Measurements from ENCODE around the gene ULK2. TPM values are rescaled to one million over a fixed set of nuclear protein-coding genes. Genes with fewer than 3 reads are reported as not detected.
A peak's percentile ranks its signal among the peaks of the same experiment; 100 is the strongest.

ULK2 gene
- total and polyA plus RNA-seq, 4 experiments from 2014 or later, result 5.2 to 14.5 (median 11.6) TPM

DNA sequence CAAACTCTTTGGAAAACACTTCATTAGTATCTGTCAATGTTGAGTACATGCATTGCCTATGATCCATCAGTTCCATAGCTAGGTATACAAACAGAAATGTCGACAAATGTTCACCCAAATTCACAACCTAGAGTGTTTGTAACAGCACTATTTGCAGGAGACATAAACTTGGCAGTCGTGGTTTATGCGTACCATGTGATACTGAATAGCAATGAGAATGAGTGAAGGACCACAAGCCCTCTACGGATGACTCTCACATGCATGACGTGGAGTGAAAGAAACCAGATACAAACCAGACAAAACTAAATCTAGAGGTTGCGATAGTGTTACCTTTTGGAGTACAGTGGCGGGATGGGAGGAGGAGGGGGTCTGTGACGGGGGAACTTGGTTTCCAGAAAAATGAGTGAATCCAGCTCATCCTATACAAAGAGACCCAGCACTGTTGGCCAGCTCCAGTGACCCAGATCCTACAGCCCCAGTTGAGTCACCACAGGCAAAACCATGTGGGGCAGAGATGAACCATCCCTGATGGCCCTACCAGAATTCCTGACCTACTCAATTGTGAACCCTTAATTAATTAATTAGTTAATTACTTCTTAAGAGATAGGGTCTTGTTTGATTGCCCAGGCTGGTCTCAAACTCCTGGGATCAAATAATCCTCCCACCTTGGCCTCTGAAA, 15.9 kb upstream of the ULK2 start:
- H3K4me3 ChIP-seq (ENCODE audit: low read length in 2 of 2), result no peak overlapping the region
- H3K27ac ChIP-seq (ENCODE audit: low read depth, low read length), result no peak overlapping the region
- Mint-ChIP-seq H3K4me3 (no peak overlapping the region), H3K27me3 (no peaks in the 10 kb centered on the region), H3K4me1 (peaks cover 3 to 11% (median 4%) of the 10 kb centered on the region in 4 donors), H3K27ac (peak overlapping the region in 1 of 7 donors; percentile 41), H3K9me3 (peaks cover 0 to 2% (median 0%) of the 10 kb centered on the region in 8 donors), H3K36me3 (no peaks in the 10 kb centered on the region)
- H3K4me1 ChIP-seq (ENCODE audit: insufficient read depth, low read length), result no peaks in the 10 kb centered on the region
- POLR2A ChIA-PET (ENCODE audit: partially characterized antibody), result no interaction called here
- no peaks in the 10 kb centered on the region for H3K27me3 ChIP-seq (ENCODE audit: insufficient read depth, low read length)
- intact Hi-C loops (cut with micrococcal nuclease), result no loop called here
- no peaks in the 10 kb centered on the region for H3K36me3 ChIP-seq (ENCODE audit: insufficient read depth, low read length)
- H3K9me3 ChIP-seq (ENCODE audit: control insufficient read depth in 1 of 2, low read length in 2 of 2), result no peaks in the 10 kb centered on the region
- CTCF ChIA-PET (ENCODE audit: partially characterized antibody), result no interaction called here
- no peak for DNase-seq

GRCh38 chr17:19880393-19880792, 12.7 kb upstream of the ULK2 start:
- Histone ChIP-seq H3K4me1 (ENCODE audit: insufficient read depth, low read length) (peaks cover 31% of the 10 kb centered on the region), H3K4me3 (ENCODE audit: low read length in 2 of 2) (no peak overlapping the region), H3K36me3 (ENCODE audit: insufficient read depth, low read length) (no peaks in the 10 kb centered on the region), H3K27me3 (ENCODE audit: insufficient read depth, low read length) (no peaks in the 10 kb centered on the region), H3K9me3 (ENCODE audit: control insufficient read depth in 1 of 2, low read length in 2 of 2) (no peaks in the 10 kb centered on the region), H3K27ac (ENCODE audit: low read depth, low read length) (no peak overlapping the region)
- POLR2A ChIA-PET (ENCODE audit: partially characterized antibody), result interaction anchor here (2.7 kb wide), 1 partner anchor 13 kb away, joined by 11 read pairs; the partner anchor contains the start of gene ULK2
- H3K4me3 Mint-ChIP-seq, result no peak overlapping the region
- peaks cover 27 to 43% (median 32%) of the 10 kb centered on the region in 4 donors for H3K4me1 Mint-ChIP-seq
- no peaks in the 10 kb centered on the region for H3K36me3 Mint-ChIP-seq
- no peaks in the 10 kb centered on the region for H3K27me3 Mint-ChIP-seq
- CTCF ChIA-PET (ENCODE audit: partially characterized antibody), result interaction anchor here (0.8 kb wide), 1 partner anchor 12 kb away, joined by 3 read pairs; no protein-coding TSS in a partner anchor
- intact Hi-C loops (cut with micrococcal nuclease), result no loop called here
- H3K9me3 Mint-ChIP-seq, result peaks cover 0 to 2% (median 0%) of the 10 kb centered on the region in 8 donors
- peak overlapping the region in 2 of 7 donors; percentile 10 to 47 for H3K27ac Mint-ChIP-seq
- DNase-seq, result no peak

DNA sequence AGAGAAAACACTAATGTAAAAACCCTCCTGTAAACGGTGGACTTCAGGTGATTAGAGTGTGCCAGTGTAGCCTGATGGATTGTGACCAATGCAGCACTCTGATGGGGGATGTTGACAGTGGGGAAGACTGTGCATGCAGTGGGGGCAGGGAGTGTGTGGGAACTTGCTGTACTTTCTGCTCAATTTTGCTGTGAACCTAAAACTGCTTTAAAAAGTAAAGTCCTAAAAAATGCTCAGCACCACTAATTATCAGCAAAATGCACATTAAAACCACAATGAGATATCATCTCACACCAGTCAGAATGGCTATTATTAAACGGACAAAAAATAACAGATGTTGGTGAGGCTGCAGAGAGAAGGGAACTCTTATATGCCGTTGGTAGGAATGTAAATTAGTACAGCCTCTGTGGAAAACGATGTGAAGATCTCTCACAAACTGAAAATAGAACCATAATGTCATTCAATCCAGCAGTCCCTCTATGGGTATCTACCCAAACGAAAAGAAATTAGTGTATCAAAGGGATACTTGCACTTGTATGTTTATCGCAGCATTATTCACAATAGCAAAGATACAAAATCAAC, 9.7 kb upstream of the ULK2 start:
- Mint-ChIP-seq H3K36me3 (no peaks in the 10 kb centered on the region), H3K27me3 (no peaks in the 10 kb centered on the region), H3K27ac (peak overlapping the region; percentile 64 to 96 (median 90)), H3K9me3 (peaks cover 0 to 4% (median 0%) of the 10 kb centered on the region in 8 donors), H3K4me1 (peaks cover 29 to 57% (median 36%) of the 10 kb centered on the region in 4 donors), H3K4me3 (peak overlapping the region in 7 of 8 donors; percentile 45 to 94 (median 78))
- Histone ChIP-seq H3K4me1 (ENCODE audit: insufficient read depth, low read length) (peaks cover 32% of the 10 kb centered on the region), H3K27ac (ENCODE audit: low read depth, low read length) (no peak overlapping the region), H3K4me3 (ENCODE audit: low read length in 2 of 2) (peak overlapping the region in 1 of 2 donors; percentile 0), H3K27me3 (ENCODE audit: insufficient read depth, low read length) (no peaks in the 10 kb centered on the region), H3K36me3 (ENCODE audit: insufficient read depth, low read length) (no peaks in the 10 kb centered on the region), H3K9me3 (ENCODE audit: control insufficient read depth in 1 of 2, low read length in 2 of 2) (no peaks in the 10 kb centered on the region)
- intact Hi-C loops (cut with micrococcal nuclease), result no loop called here
- DNase-seq, result no peak
- ChIA-PET CTCF (ENCODE audit: partially characterized antibody) (interaction anchor here (0.9 kb wide), 1 partner anchor 9 kb away, joined by 3 read pairs; no protein-coding TSS in a partner anchor), POLR2A (ENCODE audit: partially characterized antibody) (interaction anchor here (0.9 to 2.9 kb wide), 5 partner anchors 10 to 100 kb away, joined by 3 to 30 read pairs (median 13); partner anchors contain the start of genes AKAP10 and ULK2)

- H3K27ac Mint-ChIP-seq, result peak overlapping the region; percentile 64 to 96 (median 90)
- H3K9me3 ChIP-seq (ENCODE audit: control insufficient read depth in 1 of 2, low read length in 2 of 2), result no peaks in the 10 kb centered on the region
- peaks cover 29 to 57% (median 36%) of the 10 kb centered on the region in 4 donors for H3K4me1 Mint-ChIP-seq
- intact Hi-C loops (cut with micrococcal nuclease), result no loop called here
- H3K27ac ChIP-seq (ENCODE audit: low read depth, low read length), result peak overlapping the region; percentile 19
- peaks cover 32% of the 10 kb centered on the region for H3K4me1 ChIP-seq (ENCODE audit: insufficient read depth, low read length)
- no peaks in the 10 kb centered on the region for H3K27me3 ChIP-seq (ENCODE audit: insufficient read depth, low read length)
- POLR2A ChIA-PET (ENCODE audit: partially characterized antibody), result interaction anchor here (0.8 to 2.9 kb wide), 8 partner anchors 9 to 116 kb away, joined by 3 to 30 read pairs (median 5); partner anchors contain the start of genes AKAP10 and ULK2
- peak overlapping the region; percentile 73 to 94 (median 78) for H3K4me3 Mint-ChIP-seq
- H3K36me3 ChIP-seq (ENCODE audit: insufficient read depth, low read length), result no peaks in the 10 kb centered on the region
- DNase-seq, result peak; percentile 57 to 72 (median 64)
- CTCF ChIA-PET (ENCODE audit: partially characterized antibody), result interaction anchor here (0.9 to 1.7 kb wide), 2 partner anchors 8 to 9 kb away, joined by 3 to 4 read pairs; partner anchors contain the start of gene ULK2
- H3K4me3 ChIP-seq (ENCODE audit: low read length in 2 of 2), result peak overlapping the region; percentile 0 to 16
- peaks cover 0 to 4% (median 0%) of the 10 kb centered on the region in 8 donors for H3K9me3 Mint-ChIP-seq
- H3K27me3 Mint-ChIP-seq, result no peaks in the 10 kb centered on the region
- H3K36me3 Mint-ChIP-seq, result no peaks in the 10 kb centered on the region
These were observed 8.9 kb upstream of the ULK2 start for GRCh38 chr17:19876529-19877161.

- no peaks in the 10 kb centered on the region for H3K27me3 ChIP-seq (ENCODE audit: insufficient read depth, low read length)
- intact Hi-C loops (cut with micrococcal nuclease), result no loop called here
- Mint-ChIP-seq H3K27me3 (no peaks in the 10 kb centered on the region), H3K4me1 (peaks cover 27 to 52% (median 36%) of the 10 kb centered on the region in 4 donors), H3K4me3 (no peak overlapping the region), H3K27ac (peak overlapping the region in 2 of 7 donors; percentile 4 to 64), H3K9me3 (peaks cover 0 to 4% (median 0%) of the 10 kb centered on the region in 8 donors), H3K36me3 (no peaks in the 10 kb centered on the region)
- POLR2A ChIA-PET (ENCODE audit: partially characterized antibody), result no interaction called here
- H3K4me3 ChIP-seq (ENCODE audit: low read length in 2 of 2), result no peak overlapping the region
- no peak for DNase-seq
- H3K9me3 ChIP-seq (ENCODE audit: control insufficient read depth in 1 of 2, low read length in 2 of 2), result no peaks in the 10 kb centered on the region
- H3K4me1 ChIP-seq (ENCODE audit: insufficient read depth, low read length), result peaks cover 32% of the 10 kb centered on the region
- H3K36me3 ChIP-seq (ENCODE audit: insufficient read depth, low read length), result no peaks in the 10 kb centered on the region
- CTCF ChIA-PET (ENCODE audit: partially characterized antibody), result no interaction called here
- H3K27ac ChIP-seq (ENCODE audit: low read depth, low read length), result no peak overlapping the region
These were observed 6.5 kb upstream of the ULK2 start for GRCh38 chr17:19874256-19874655.

- Histone ChIP-seq H3K27ac (ENCODE audit: low read depth, low read length) (no peak overlapping the region), H3K4me1 (ENCODE audit: insufficient read depth, low read length) (peaks cover 31% of the 10 kb centered on the region), H3K9me3 (ENCODE audit: control insufficient read depth in 1 of 2, low read length in 2 of 2) (no peaks in the 10 kb centered on the region)
These were observed 5.6 kb upstream of the ULK2 start for GRCh38 chr17:19873346-19873745.

More at GRCh38 chr17:19873346-19873745, 5.6 kb upstream of the ULK2 start:
- DNase-seq, result no peak
- peaks cover 0 to 2% (median 0%) of the 10 kb centered on the region in 8 donors for H3K9me3 Mint-ChIP-seq
- ChIA-PET CTCF (ENCODE audit: partially characterized antibody) (no interaction called here), POLR2A (ENCODE audit: partially characterized antibody) (no interaction called here)
- H3K27me3 ChIP-seq (ENCODE audit: insufficient read depth, low read length), result no peaks in the 10 kb centered on the region
- no peak overlapping the region for H3K4me3 Mint-ChIP-seq
- no peak overlapping the region for H3K4me3 ChIP-seq (ENCODE audit: low read length in 2 of 2)
- H3K27ac Mint-ChIP-seq, result peak overlapping the region in 3 of 7 donors; percentile 26 to 71 (median 54)
- no peaks in the 10 kb centered on the region for H3K27me3 Mint-ChIP-seq
- H3K4me1 Mint-ChIP-seq, result peaks cover 26 to 46% (median 34%) of the 10 kb centered on the region in 4 donors
- H3K36me3 Mint-ChIP-seq, result no peaks in the 10 kb centered on the region
- intact Hi-C loops (cut with micrococcal nuclease), result no loop called here
- H3K36me3 ChIP-seq (ENCODE audit: insufficient read depth, low read length), result no peaks in the 10 kb centered on the region
